CD14-positive monocyte (primary cell): ENCODE results near the gene EEFSEC. TPM values are rescaled to one million over a fixed set of nuclear protein-coding genes. Genes with fewer than 3 reads are reported as not detected.
A peak's percentile ranks its signal among the peaks of the same experiment; 100 is the strongest.

ENCODE experiments used
- DNase-seq, 3 donors: peaks; one replicate each; pipeline ENCODE4 v3.0.0-alpha.2; 2011 to 2022
- H2AFZ ChIP-seq: 2 replicates; pipeline ENCODE4 v1.6.0; 2012; ENCODE audit warnings: mild to moderate bottlenecking, low read depth, low read length, inconsistent platforms; ENCODE audit not compliant: insufficient read depth, poor library complexity, severe bottlenecking
- H3K27ac ChIP-seq, 2 donors: 1 replicate in 1 of 2; 2 replicates in 1 of 2; pipeline ENCODE4 v1.5.1; 2012 to 2013; ENCODE audit warnings: low read length in 2 of 2, control low read depth in 1 of 2, inconsistent platforms in 1 of 2, low read depth in 1 of 2, mild to moderate bottlenecking in 1 of 2
- H3K27me3 ChIP-seq, 2 donors: one replicate each; pipeline versions ENCODE4 v1.6.0 to v1.6.1; 2011 to 2013; ENCODE audit warnings: low read length in 2 of 2; ENCODE audit not compliant: control insufficient read depth in 2 of 2, insufficient read depth in 2 of 2
- H3K36me3 ChIP-seq, 2 donors: replicated peaks in 1 of 2; 1 replicate in 1 of 2; 2 replicates in 1 of 2; pipeline versions ENCODE4 v1.5.1 to v1.6.1; 2012 to 2013; ENCODE audit warnings: low read length in 2 of 2, control low read depth in 1 of 2, inconsistent platforms in 1 of 2, mild to moderate bottlenecking in 1 of 2; ENCODE audit not compliant: insufficient read depth in 2 of 2, control insufficient read depth in 1 of 2
- H3K4me1 ChIP-seq, 2 donors: 1 replicate in 1 of 2; 2 replicates in 1 of 2; pipeline versions ENCODE4 v1.5.1 to v1.6.1; 2012 to 2013; ENCODE audit warnings: low read length in 2 of 2, control low read depth in 1 of 2, inconsistent platforms in 1 of 2, mild to moderate bottlenecking in 1 of 2, moderate library complexity in 1 of 2; ENCODE audit not compliant: insufficient read depth in 2 of 2, control insufficient read depth in 1 of 2
- H3K4me2 ChIP-seq: replicated peaks from 2 replicates; pipeline ENCODE3; 2012; ENCODE audit warnings: low read length, moderate library complexity, mild to moderate bottlenecking; ENCODE audit not compliant: poor library complexity, severe bottlenecking; ENCODE audit errors: extremely low read depth
- H3K4me3 ChIP-seq, 3 experiments: fragments of 200-600 bp in 1 of 3; sonication (generic) in 1 of 3; replicated peaks in 1 of 3; 1 replicate in 2 of 3; 2 replicates in 1 of 3; pipeline ENCODE4 v1.5.1; 2011 to 2013; ENCODE audit warnings: low read length in 3 of 3, mild to moderate bottlenecking in 3 of 3, control low read depth in 2 of 3, low read depth in 2 of 3, inconsistent platforms in 1 of 3, moderate library complexity in 1 of 3
- H3K79me2 ChIP-seq: 2 replicates; pipeline ENCODE4 v1.6.0; 2012; ENCODE audit warnings: mild to moderate bottlenecking, control low read depth, inconsistent platforms, low read length, moderate library complexity; ENCODE audit not compliant: insufficient read depth
- H3K9ac ChIP-seq: 2 replicates; pipeline ENCODE4 v1.6.0; 2017; ENCODE audit warnings: low read length, mild to moderate bottlenecking; ENCODE audit not compliant: insufficient read depth, poor library complexity, severe bottlenecking
- H3K9me3 ChIP-seq, 2 donors: replicated peaks in 1 of 2; 1 replicate in 1 of 2; 2 replicates in 1 of 2; pipeline versions ENCODE4 v1.5.1 to v1.6.1; 2012 to 2013; ENCODE audit warnings: low read length in 2 of 2, control low read depth in 1 of 2; ENCODE audit not compliant: control insufficient read depth in 1 of 2, insufficient read depth in 1 of 2
- H4K20me1 ChIP-seq: 2 replicates; pipeline ENCODE4 v1.6.0; 2012; ENCODE audit warnings: mild to moderate bottlenecking, low read length, control low read depth, moderate library complexity; ENCODE audit not compliant: insufficient read depth
- H3K27ac Mint-ChIP-seq, 7 donors: one replicate each; pipeline ENCODE4 v1.8.0; 2020; ENCODE audit warnings: mild to moderate bottlenecking in 7 of 7, mixed read lengths in 7 of 7, moderate library complexity in 6 of 7, inconsistent platforms in 2 of 7
- H3K27me3 Mint-ChIP-seq, 3 donors: one replicate each; pipeline ENCODE4 v1.8.0; 2021 to 2022; ENCODE audit warnings: low read depth in 3 of 3, mild to moderate bottlenecking in 3 of 3, mixed read lengths in 3 of 3, moderate library complexity in 3 of 3, inconsistent platforms in 1 of 3
- H3K36me3 Mint-ChIP-seq, 2 donors: one replicate each; pipeline ENCODE4 v1.8.0; 2020; ENCODE audit warnings: mixed read lengths in 2 of 2, inconsistent platforms in 1 of 2, mild to moderate bottlenecking in 1 of 2
- H3K4me1 Mint-ChIP-seq: one replicate; pipeline ENCODE4 v1.8.0; 2020; ENCODE audit warnings: mild to moderate bottlenecking, mixed read lengths
- H3K4me3 Mint-ChIP-seq, 2 donors: one replicate each; pipeline ENCODE4 v1.8.0; 2020; ENCODE audit warnings: mild to moderate bottlenecking in 2 of 2, mixed read lengths in 2 of 2, moderate library complexity in 1 of 2
- H3K9me3 Mint-ChIP-seq, 7 donors: one replicate each; pipeline ENCODE4 v1.8.0; 2020 to 2022; ENCODE audit warnings: mixed read lengths in 7 of 7, mild to moderate bottlenecking in 6 of 7, moderate library complexity in 6 of 7, inconsistent platforms in 2 of 7
- CTCF ChIP-seq: fragments of 200-600 bp; IDR thresholded peaks from one replicate; pipeline ENCODE4 v1.8.0; 2022; ENCODE audit warnings: antibody characterized with exemption, mild to moderate bottlenecking
- WGBS: methylation state at CpG from one replicate; pipeline ENCODE4 v1.1.5; 2013; ENCODE audit warnings: missing lambda C conversion rate; ENCODE audit not compliant: insufficient coverage; 5-methylcytosine and 5-hydroxymethylcytosine counted together
- intact Hi-C, 2 donors: fragments of 100-400 bp; cut with micrococcal nuclease; formaldehyde crosslinking; loops; one replicate each; pipeline versions ENCODE4 v1.15.0 to v1.15.1; 2023
- polyA plus RNA-seq, 3 donors: library from polyadenylated mRNA; depleted of rRNA in 1 of 3; unstranded in 2 of 3; stranded (reverse) in 1 of 3; fragments of 300-500 nt in 2 of 3; fragments of >200 nt in 1 of 3; fragmentation: Illumina TruSeq in 2 of 3; gene quantifications; 1 replicate in 2 of 3; 2 replicates in 1 of 3; pipeline ENCODE4 v1.2.3, GENCODE V29; 2012 to 2021

EEFSEC gene
- polyA plus RNA-seq, 3 donors: 13.3 to 14.9 (median 14.9) TPM

GRCh38 chr3:128432971-128433836 is 279.9 kb downstream of the EEFSEC start:
- WGBS: 9% methylated on average over 48 of the region's 53 CpGs
- intact Hi-C loops: loop anchor here in 1 of 2 donors (5.0 kb wide), 1 partner anchor 59 kb away; the partner anchor contains the start of gene GATA2
- H4K20me1 ChIP-seq: no peaks in the 10 kb centered on the region
- no peaks in the 10 kb centered on the region for H3K79me2 ChIP-seq
- H3K4me1 ChIP-seq: peaks cover 0 to 8% of the 10 kb centered on the region in 2 donors
- no peak overlapping the region for H3K27ac Mint-ChIP-seq
- peaks cover 0 to 5% of the 10 kb centered on the region in 2 donors for H3K9me3 ChIP-seq
- peak overlapping the region in 1 of 2 donors; percentile 74 for H3K4me3 Mint-ChIP-seq
- H3K27ac ChIP-seq: no peak overlapping the region
- H3K27me3 ChIP-seq: peaks cover 17 to 52% of the 10 kb centered on the region in 2 donors
- peaks cover 41 to 70% (median 46%) of the 10 kb centered on the region in 3 donors for H3K27me3 Mint-ChIP-seq
- no peaks in the 10 kb centered on the region for H3K36me3 Mint-ChIP-seq
- H3K4me1 Mint-ChIP-seq: peaks cover 6% of the 10 kb centered on the region
- TF ChIP-seq CTCF: no peak
- peaks cover 0 to 7% (median 3%) of the 10 kb centered on the region in 7 donors for H3K9me3 Mint-ChIP-seq
- no peak overlapping the region for H3K4me3 ChIP-seq
- no peak overlapping the region for H3K9ac ChIP-seq
- no peak overlapping the region for H2AFZ ChIP-seq
- H3K36me3 ChIP-seq: no peaks in the 10 kb centered on the region
- no peak for DNase-seq
- no peak overlapping the region for H3K4me2 ChIP-seq

- no peaks in the 10 kb centered on the region for H4K20me1 ChIP-seq
- H3K36me3 ChIP-seq: no peaks in the 10 kb centered on the region
- H3K27me3 ChIP-seq: peaks cover 17 to 52% of the 10 kb centered on the region in 2 donors
- H2AFZ ChIP-seq: no peak overlapping the region
- no peak for TF ChIP-seq CTCF
- no peak overlapping the region for H3K27ac Mint-ChIP-seq
- intact Hi-C loops: loop anchor here in 1 of 2 donors (5.0 kb wide), 1 partner anchor 58 kb away; the partner anchor contains the start of gene GATA2
- peaks cover 0 to 5% of the 10 kb centered on the region in 2 donors for H3K9me3 ChIP-seq
- H3K4me2 ChIP-seq: no peak overlapping the region
- H3K79me2 ChIP-seq: no peaks in the 10 kb centered on the region
- H3K4me1 ChIP-seq: peaks cover 0 to 8% of the 10 kb centered on the region in 2 donors
- H3K4me3 Mint-ChIP-seq: peak overlapping the region in 1 of 2 donors; percentile 74
- no peak overlapping the region for H3K27ac ChIP-seq
- H3K9me3 Mint-ChIP-seq: peaks cover 0 to 7% (median 3%) of the 10 kb centered on the region in 7 donors
- H3K4me3 ChIP-seq: no peak overlapping the region
- 94% methylated on average over 2 of the region's 2 CpGs for WGBS
- peaks cover 6% of the 10 kb centered on the region for H3K4me1 Mint-ChIP-seq
- H3K27me3 Mint-ChIP-seq: peaks cover 41 to 68% (median 46%) of the 10 kb centered on the region in 3 donors
- H3K9ac ChIP-seq: no peak overlapping the region
- DNase-seq: no peak
- H3K36me3 Mint-ChIP-seq: no peaks in the 10 kb centered on the region
These were observed 280.5 kb downstream of the EEFSEC start for GRCh38 chr3:128433837-128434165.
